ENCODE results near the gene LRRC9. TPM values are rescaled to one million over a fixed set of nuclear protein-coding genes. Genes with fewer than 3 reads are reported as not detected.
"Not testable (repeated sequence)": the region's sequence is repeated elsewhere in the genome, so short reads cannot be mapped to it uniquely, and the experiment has no call there.

Gene LRRC9
- total RNA-seq, 4 donors from 2014 or later = under 0.01 to 0.11 TPM; not detected in 2

GRCh38 chr14:59944909-59945308 is 25.0 kb downstream of the LRRC9 start:
- TF ChIP-seq CTCF (IDR thresholded peaks at IDR 0.05) (no peak), POLR2A (IDR thresholded peaks at IDR 0.05) (no peak)
- H3K27me3 ChIP-seq = no peaks in the 10 kb centered on the region
- intact Hi-C loops (cut with DNase I) = no loop called here

GRCh38 chr14:59952141-59952540 is 32.2 kb downstream of the LRRC9 start:
- H3K36me3 ChIP-seq; intact Hi-C loops (cut with DNase I); H3K9me3 ChIP-seq; H3K4me3 ChIP-seq (replicated peaks in 1 of 3); H3K4me1 ChIP-seq; H3K27ac ChIP-seq; DNase-seq; H3K27me3 ChIP-seq: not testable (repeated sequence)
- WGBS, 2 donors = 93 to 94% methylated on average over 20 to 21 of the region's 30 CpGs

More at GRCh38 chr14:59944909-59945308, 25.0 kb downstream of the LRRC9 start:
- DNase-seq = no peak
- Histone ChIP-seq H3K9me3 (no peaks in the 10 kb centered on the region), H3K4me1 (no peaks in the 10 kb centered on the region), H3K36me3 (no peaks in the 10 kb centered on the region), H3K4me3 (replicated peaks in 1 of 3) (no peak overlapping the region), H3K27ac (no peak overlapping the region)

GRCh38 chr14:59957890-59958289 is 37.9 kb downstream of the LRRC9 start:
- H3K27me3 ChIP-seq; H3K4me1 ChIP-seq; intact Hi-C loops (cut with DNase I); DNase-seq; H3K27ac ChIP-seq; H3K4me3 ChIP-seq (replicated peaks in 1 of 3); H3K9me3 ChIP-seq; H3K36me3 ChIP-seq: not testable (repeated sequence)
- 88 to 89% methylated on average over 4 of the region's 4 CpGs for WGBS, 2 donors

- TF ChIP-seq POLR2A (IDR thresholded peaks at IDR 0.05) (no peak), CTCF (IDR thresholded peaks at IDR 0.05) (no peak)
- Histone ChIP-seq H3K27ac (no peak overlapping the region), H3K4me1 (peaks cover 0 to 7% of the 10 kb centered on the region in 2 donors), H3K4me3 (replicated peaks in 1 of 3) (no peak overlapping the region), H3K36me3 (no peaks in the 10 kb centered on the region), H3K27me3 (no peaks in the 10 kb centered on the region), H3K9me3 (no peaks in the 10 kb centered on the region)
- 85 to 89% methylated on average over 3 of the region's 3 CpGs for WGBS, 2 donors
- intact Hi-C loops (cut with DNase I) = no loop called here
- no peak for DNase-seq
Observed at GRCh38 chr14:59959668-59960067, 39.7 kb downstream of the LRRC9 start.

- WGBS, 2 donors = 92 to 96% methylated on average over 1 of the region's 1 CpG
- no peaks in the 10 kb centered on the region for H3K27me3 ChIP-seq
- intact Hi-C loops (cut with DNase I) = no loop called here
- H3K4me3 ChIP-seq (replicated peaks in 1 of 3) = no peak overlapping the region
- no peak for DNase-seq
- H3K36me3 ChIP-seq = no peaks in the 10 kb centered on the region
- H3K27ac ChIP-seq = no peak overlapping the region
- H3K9me3 ChIP-seq = no peaks in the 10 kb centered on the region
- H3K4me1 ChIP-seq = peaks cover 0 to 9% of the 10 kb centered on the region in 2 donors
- no peak for TF ChIP-seq CTCF (IDR thresholded peaks at IDR 0.05)
- no peak for TF ChIP-seq POLR2A (IDR thresholded peaks at IDR 0.05)
Observed at GRCh38 chr14:59961518-59962062, 41.6 kb downstream of the LRRC9 start.

- no peak for TF ChIP-seq POLR2A (IDR thresholded peaks at IDR 0.05)
- no peak for TF ChIP-seq CTCF (IDR thresholded peaks at IDR 0.05)
- no peak for DNase-seq
- H3K27ac ChIP-seq = no peak overlapping the region
- peaks cover 0 to 9% of the 10 kb centered on the region in 2 donors for H3K4me1 ChIP-seq
- no peaks in the 10 kb centered on the region for H3K27me3 ChIP-seq
- no peak overlapping the region for H3K4me3 ChIP-seq (replicated peaks in 1 of 3)
- intact Hi-C loops (cut with DNase I) = loop anchor here (5.0 kb wide), 1 partner anchor 218 kb away; no protein-coding TSS in a partner anchor
- WGBS, 2 donors = 36 to 43% methylated on average over 5 of the region's 5 CpGs
- no peaks in the 10 kb centered on the region for H3K36me3 ChIP-seq
- H3K9me3 ChIP-seq = no peaks in the 10 kb centered on the region
Observed at GRCh38 chr14:59964251-59965007, 44.5 kb downstream of the LRRC9 start.
